GM18873 (cell line): ENCODE measurements around the gene DDX49.
A peak's percentile ranks its signal among the peaks of the same experiment; 100 is the strongest.

Experiments
- ATAC-seq: cut with Tn5 transposase; IDR thresholded peaks from one replicate; pipeline ENCODE4 v1.9.1; 2021; ENCODE audit warnings: mild to moderate bottlenecking, moderate library complexity, moderate number of reproducible peaks; ENCODE audit not compliant: unreplicated experiment, low FRiP score

DDX49 gene, protein sequence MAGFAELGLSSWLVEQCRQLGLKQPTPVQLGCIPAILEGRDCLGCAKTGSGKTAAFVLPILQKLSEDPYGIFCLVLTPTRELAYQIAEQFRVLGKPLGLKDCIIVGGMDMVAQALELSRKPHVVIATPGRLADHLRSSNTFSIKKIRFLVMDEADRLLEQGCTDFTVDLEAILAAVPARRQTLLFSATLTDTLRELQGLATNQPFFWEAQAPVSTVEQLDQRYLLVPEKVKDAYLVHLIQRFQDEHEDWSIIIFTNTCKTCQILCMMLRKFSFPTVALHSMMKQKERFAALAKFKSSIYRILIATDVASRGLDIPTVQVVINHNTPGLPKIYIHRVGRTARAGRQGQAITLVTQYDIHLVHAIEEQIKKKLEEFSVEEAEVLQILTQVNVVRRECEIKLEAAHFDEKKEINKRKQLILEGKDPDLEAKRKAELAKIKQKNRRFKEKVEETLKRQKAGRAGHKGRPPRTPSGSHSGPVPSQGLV

DNA sequence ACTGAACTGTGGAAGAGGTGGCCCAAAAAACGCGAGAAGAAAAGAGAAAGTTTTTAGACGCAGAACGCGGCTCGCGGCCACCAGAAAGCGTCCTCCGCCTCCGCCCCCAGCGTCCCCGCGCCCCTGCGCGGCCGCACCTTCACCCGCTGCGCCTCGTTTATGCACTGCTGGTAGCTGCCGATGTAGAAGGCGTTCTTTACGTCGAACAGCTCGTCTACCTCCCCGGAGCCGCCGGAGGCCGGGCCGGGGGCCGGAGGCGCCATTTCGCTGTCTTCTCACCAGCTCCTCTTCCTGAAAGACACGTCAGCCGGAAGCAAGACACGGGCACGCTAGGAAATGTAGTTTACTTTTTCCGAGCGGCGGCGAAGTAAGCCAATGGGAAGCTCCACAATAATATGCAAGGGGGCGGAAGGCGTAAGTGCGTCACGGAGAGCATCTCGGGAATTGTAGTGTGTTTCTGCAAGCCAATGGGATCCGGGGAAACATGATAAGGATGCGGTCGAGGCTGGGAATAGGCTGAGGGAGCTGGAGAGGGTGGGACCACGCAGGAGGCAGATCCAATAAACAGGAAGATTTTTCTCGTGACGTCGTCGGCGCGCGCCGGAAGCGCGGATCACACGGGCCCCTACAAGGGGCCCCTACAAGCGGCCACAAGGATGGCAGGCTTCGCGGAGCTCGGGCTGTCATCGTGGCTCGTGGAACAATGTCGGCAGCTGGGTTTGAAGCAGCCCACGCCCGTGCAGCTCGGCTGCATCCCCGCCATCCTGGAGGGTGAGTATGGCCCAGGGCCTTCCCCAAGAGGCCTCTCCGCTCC is at the start of gene DDX49, which contains the start of gene COPE:
DDX49 (plus strand) TSS at position 630 of the 814 bp plus-strand sequence; CDS start at position 657, 27 bp downstream.
COPE (minus strand) TSS at position 302 of the 814 bp plus-strand sequence; CDS start at position 263, 39 bp downstream.
- peak; percentile 93 for ATAC-seq

DNA sequence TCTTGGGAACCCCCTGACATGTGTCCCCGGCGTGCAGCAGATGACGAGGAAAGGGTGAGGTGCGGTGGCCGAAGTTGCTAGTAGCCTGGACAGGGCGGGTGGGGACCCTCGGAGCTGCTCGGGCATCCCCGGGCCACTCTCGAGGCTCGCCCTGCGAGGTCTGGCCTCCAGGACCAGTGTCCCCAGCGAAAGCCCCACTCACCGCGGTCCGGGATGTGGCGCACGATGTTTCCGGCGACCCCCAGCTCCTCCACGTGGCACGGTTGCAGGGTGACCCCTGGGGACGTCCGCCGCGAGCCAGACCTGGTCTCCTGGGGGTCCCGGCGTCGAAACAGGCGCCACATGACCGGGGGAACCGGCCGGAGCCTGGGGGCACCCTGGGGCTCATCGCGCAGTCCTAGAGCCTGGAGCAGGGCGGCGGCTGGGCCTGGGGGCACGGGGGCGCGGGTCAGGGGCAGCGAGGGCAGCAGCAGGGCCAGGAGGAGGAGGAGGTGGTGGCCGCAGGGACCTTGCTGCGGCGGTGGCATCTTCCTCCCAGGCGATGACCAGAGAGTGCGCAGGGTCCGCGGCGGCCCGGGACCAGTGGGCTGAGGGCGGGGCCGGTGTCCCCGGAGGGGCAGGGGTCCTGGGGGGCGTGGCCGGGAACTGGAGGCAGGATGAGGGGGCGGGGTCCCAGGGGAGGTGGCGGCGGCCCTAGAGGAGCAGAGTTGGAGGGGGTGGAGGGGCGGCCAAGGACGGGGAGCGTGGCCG is 49.6 kb upstream of the DDX49 start:
- ATAC-seq: no peak

DNA sequence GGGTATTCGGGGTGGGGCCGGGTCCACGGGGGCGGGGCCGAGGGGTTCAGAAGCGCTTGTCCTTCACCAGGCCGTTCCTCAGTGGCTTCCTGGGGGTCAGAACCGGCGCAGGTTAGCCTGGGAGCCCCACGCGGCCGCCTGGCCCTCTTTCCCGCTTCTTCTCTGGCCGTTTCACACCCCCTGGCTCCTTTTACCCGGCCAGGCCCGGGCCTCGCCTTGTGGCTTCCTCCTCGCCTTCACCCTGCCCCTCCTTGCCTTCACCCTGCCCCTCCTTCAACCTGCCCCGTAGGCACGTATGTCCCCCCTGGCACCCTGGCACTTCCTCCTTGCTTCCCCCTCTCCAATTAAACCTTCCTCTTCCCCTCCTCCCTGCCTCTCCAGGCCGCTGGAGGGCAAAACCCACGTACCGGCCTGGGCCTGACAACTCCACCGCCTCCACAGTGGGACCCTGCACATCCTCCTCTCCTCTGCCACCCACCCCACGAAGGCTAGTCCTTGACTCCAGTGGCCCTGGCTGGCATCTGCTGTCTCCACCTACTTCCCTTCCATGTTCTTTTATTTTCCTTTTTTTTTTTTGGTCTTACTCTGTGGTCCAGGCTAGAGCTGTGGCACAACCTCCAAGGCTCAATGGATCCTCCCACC is 48.9 kb upstream of the DDX49 start:
- no peak for ATAC-seq

DNA sequence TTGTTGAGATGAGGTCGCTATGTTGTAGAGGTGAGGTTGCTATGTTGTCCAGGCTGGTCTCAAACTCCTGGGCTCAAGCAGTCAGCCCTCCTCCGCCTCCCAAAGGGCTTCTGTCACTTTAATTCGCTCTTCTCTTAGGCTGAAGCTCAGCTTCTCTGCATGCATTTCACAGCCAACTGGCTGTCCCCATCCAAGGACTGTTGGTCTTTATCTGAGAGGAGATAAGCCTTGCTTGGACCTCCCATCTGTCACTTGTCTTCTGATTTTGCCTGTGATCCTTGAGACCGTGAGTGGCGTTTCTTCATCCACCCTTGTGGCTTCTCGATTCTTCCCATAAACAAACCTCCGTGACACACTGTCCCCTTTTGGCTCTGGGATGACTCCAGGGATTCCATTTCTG is 48.0 kb upstream of the DDX49 start:
- ATAC-seq: no peak

DNA sequence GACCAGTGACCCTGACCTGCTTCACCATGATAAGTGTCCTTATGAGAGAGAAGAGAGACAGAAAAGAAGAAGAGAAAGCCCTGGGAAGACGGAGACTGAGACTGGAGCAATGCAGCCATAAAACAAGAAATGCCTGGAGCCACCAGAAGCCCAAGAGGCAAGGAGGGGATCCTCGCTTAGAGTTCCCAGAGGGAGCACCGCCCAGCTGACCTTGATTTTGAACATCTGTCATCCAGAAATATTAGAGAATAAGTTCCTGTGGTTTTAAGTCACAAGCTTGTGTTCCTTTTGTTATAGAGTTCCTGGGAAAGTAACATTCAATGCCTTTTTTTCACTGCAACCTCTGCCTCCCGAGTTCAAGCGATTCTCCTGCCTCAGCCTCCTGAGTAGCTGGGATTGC is 43.8 kb upstream of the DDX49 start:
- no peak for ATAC-seq

DNA sequence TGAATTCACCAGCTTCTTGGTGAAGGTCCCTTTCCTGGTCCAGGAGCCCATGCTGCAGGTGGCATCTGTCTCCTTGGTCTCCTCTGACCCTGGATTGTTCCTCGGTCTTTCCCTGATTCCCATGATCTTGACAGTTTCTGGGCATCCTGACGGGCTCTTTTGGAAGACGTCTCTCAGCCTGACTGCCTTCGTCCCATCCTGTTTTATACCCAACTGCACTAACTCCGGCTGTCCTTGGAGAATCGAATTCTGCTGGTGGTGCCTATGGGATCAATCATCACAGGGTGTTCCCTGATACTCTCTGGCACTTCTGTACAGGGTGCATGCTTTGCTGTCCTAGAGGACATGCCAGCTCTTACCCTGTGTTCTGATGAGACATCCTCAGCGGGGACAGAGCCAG is 42.6 kb upstream of the DDX49 start:
- ATAC-seq: no peak

DNA sequence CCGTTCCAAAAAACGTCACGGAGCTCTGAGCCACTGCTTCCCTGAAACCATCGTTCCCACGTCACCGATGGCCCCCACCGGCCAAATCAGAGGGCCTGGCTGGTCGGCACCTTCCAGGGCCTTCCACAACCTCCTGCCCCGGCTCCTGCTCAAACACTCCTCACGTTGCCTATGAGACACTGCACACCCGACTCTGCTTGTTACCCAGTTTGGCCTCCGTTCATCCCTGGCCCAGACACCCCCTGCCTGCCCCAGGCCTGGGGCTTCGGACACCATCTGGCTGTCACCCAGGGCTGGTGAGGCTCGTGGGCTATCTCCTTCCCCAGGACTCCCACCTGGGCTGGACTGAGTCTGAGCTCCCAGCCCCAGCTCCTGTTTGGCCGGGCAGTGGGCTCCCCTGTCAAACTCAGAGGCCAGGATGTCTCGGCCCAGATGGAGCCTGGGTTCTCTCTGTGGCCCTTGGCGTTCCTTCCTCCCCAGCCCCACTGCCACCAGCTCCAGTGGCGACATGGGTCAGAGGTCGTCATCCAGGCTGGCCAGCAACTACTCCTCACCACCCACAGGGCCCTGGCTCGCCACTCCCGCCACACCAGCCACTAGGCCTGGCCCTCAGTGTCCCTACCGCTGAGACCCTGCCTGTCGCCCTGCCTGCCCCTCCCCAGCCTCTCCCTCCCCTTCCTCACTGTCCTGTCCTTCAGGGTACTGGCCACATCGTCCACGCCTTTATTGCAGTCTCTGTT is 41.3 kb upstream of the DDX49 start:
- ATAC-seq: no peak

DNA sequence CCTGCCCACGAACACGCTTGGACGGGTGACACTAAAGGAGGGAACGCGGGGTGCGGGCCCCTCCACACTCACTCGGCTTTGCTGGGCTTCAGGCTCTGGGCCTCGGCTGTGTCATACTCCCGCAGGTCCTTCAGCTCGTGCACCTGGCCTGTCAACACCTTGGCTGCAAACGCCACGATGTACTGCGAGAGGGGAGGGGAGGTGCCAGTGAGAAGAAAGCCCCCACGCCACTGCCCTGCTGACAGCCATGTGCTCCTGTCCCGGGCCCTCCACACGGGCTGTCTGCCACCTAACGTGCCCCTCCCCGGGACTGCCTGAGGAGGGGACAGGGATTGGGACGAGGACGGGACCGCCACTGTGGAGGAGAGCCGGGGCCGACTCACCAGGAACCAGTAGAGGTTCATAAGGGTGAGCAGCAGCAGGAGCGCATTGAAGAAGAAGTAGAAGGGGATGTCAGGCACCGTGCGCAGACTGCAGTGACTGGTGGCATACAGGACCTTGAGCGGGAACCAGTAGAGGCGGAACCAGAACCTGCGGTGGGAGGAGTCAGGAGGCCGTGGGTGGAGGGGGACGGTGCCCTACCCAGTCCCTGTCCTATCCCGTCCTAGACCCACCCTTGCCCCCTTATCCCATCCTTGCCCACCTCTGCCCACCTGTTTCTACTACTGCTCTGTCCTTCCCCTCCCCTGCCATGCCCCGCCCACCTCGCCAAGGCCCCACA is 40.5 kb upstream of the DDX49 start:
- ATAC-seq: no peak

DNA sequence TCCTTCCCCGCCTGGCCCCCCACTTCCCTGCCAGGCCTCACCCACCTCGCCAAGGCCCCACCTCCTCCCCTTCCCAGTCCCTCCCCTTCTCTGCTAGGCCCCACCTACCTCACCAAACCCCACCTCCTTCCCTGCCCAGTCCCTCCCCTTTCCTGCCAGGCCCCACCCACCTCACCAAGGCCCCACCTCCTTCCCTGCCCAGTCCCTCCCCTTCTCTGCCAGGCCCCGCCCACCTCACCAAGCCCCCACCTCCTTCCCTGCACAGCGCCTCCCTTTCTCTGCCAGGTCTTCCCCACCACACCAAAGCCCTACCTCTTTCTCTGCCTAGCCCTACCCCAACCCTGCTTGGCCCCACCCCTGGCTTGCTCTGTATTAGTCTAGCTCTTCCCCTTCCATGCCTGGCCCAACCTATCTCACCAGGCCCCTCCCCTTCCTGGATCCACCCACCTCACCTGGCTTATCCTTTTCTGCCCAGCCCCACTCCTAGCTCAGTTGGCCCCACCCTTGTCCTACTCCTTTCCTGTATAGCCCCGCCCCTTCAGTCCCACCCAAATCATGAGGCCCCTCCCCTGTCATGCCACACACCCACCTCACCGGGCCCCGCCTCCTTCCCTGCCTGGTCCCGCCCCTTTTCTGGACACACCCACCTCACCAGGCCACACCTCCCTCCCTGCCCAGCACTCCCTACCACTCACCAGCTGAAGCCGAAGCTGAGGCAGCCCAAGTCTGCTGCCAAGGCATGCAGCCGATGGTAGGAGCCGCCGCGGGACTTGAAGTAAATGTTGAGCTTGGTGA is 39.7 kb upstream of the DDX49 start:
- ATAC-seq: no peak

DNA sequence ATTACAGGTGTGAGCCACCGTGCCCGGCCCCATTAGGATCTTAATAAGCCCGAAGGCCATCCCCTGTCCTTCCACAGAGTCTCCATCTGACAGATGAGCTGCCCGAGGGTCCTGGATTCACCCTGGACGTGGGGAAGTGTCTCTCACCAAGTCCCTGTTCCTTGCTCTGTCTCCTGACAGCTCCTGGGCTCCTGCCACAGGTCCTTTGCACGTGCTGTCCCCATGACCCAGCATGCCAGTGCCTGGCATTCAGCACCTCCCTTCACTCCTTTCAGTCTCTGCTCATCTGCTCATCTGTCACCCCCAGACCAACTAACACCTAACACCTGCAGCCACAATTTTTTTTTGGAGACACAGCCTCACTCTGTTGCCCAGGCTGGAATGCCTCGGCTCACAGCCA is 38.0 kb upstream of the DDX49 start:
- ATAC-seq: no peak

DNA sequence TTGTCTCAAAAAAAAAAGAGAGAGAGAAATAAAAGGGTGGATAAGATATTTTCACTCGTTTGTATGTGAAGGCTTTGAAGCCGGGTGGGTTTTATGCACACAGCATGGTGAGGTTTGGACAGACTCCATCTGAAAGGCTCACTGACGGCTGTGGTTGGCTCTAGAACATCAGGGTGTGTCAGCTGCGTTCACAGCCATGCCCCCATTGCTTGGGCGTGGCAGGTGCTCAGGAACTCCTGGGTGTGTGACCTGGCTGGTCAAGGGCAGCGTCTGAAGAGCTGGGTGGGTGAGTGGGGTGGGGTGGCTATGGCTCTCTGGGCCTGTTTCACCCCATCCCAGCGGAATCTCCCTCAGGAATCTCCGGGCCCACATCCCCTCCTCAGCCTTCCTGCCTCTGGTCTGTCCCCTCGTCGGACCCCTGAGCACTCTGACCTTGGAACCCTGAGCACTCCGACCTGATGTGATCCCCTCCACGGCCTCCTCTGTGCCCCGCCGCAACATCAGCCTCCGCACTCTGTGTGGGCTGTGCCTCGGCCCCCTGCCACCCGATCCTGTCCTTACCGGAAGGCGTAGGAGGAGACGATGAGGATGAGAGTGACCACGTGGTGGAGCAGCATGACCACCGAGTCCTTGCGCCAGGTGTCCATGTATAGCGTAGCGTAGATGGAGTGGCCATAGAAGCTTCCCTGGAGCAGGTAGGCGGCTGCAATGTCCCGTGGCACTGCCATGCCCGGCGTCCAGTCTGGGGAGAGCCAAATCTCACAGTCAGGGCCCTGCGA is 35.8 kb upstream of the DDX49 start:
- ATAC-seq: no peak

DNA sequence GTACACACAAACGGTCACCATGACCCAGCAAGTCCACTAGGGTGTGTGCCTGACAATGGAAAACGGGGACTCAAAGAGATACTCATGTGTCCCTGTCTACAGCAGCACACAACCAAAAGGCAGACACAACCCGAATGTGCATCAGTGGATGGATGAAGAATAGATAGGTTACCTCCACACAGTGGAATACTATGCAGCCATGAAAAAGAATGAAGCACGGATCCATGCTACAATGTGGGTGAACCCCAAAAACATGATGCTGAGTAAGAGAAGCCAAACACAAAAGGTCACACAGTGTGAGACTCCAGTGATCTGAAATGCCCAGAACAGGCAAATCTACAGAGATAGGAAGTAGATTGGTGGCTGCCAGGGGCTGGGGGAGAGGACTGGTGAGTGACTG is 32.5 kb upstream of the DDX49 start:
- ATAC-seq: no peak

DNA sequence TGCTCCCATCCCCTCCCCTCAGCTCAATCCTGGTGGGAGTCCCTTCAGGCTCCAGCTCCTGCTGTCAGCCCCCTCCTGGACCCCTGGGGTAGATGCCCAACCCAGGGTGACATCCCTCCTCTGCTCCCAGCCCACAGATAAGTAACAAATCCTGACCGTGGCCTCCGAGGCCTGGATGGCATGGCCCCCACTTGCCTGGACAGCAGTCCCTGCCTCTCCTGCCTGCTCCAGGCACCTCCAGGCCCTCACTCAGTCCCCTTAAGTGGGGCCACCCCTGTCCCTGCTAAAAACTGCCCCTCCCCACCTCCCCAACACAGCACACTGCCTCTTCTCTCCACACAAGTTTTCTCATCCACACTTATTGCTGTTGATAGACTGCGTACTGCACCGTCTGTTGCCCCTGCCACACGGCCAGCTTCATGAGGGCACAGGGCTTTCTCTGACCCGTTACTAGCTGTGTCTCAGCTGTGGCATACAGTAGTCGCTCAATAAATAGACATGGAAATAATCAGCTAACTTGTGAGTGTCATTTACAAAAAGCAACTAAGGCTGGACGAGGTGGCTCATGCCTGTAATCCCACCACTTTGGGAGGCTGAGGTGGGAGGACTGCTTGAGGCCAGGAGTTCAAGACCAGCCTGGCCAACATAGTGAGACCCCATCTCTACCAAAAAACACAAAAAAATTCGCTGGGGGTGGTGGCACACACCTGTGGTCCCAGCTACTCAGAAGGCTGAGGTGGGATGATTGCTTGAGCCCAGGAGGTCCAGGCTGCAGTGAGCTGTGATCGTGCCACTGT is 29.4 kb upstream of the DDX49 start:
- no peak for ATAC-seq

DNA sequence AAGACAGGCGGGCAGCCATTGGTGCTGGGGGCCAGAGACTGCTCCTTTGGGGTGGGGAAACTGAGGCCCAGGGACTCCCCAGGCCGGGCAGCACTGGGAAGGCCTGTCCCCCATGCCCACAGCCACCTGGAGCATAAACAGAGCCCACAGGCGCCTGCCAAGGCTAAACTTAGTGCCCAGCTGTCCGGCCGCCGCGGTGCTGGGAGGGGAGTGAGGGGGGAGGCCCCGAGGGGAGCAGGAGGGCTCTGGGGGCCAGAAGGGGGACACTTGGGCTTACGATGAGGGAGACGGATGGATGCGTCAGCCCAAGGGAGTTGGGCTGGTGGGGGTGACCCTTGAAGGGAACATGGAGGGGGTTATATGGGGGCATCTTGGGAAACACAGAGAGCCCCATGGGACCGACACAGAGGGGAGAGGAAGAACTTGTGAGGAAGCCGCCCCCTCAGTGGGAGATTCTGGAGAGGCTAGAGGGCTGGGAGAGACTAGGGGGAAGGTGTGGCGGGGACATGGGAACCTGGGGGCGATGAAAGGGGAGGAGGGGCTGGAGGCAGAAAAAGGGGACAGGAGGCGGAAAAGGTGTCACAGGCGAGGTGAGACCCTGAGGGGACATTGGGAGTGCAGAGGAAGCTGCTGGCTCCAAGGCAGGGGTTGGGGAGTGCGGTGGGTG is 25.8 kb upstream of the DDX49 start:
- no peak for ATAC-seq

DNA sequence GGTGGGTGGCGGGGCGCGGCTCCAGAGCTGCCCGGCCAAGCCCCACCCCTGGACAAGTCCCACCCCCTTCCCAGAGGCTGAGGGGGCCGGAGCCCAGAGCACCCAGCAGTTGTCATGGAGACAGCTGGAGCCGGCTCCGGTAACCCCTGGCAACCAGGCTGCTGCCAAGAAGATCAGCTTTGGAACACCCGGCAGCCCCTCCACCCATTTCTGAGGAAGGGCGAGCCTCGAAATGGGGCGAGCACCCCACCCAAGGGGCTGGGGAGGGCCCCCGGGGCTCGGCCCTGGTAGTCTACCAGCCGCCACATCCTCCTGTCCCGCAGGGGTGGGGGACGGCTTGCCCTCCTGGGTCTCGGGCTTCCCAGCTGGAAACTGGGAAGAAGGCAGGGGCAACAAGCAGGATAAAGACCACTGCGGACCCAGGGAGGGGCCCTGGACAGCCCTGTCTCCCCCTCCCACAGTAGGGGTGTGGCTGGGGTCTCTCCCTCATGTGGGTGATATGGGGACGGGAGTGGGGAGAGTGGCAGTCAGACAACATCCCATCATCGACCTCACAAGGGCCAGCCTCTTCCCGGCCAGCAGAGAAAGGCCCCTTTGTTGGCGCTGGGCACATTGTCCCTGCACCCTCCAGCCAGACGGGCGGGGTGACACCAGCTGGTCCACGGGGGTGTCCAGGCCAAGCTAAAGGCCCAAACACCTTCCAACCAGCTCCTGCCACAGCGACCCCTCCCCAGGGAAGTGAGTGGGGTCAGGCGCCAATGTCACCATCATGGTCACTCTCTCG is 25.1 kb upstream of the DDX49 start:
- ATAC-seq: no peak
